ENCODE results near the gene CTDSP2. TPM values are rescaled to one million over a fixed set of nuclear protein-coding genes. Genes with fewer than 3 reads are reported as not detected.
A peak's percentile ranks its signal among the peaks of the same experiment; 100 is the strongest.
"Not testable (repeated sequence)": the region's sequence is repeated elsewhere in the genome, so short reads cannot be mapped to it uniquely, and the experiment has no call there.

Gene CTDSP2
- total and polyA plus RNA-seq, 2 donors (not counting 3 experiments of a cell fraction or from before 2014, with no cell fraction given), result 142 to 146 TPM

DNA sequence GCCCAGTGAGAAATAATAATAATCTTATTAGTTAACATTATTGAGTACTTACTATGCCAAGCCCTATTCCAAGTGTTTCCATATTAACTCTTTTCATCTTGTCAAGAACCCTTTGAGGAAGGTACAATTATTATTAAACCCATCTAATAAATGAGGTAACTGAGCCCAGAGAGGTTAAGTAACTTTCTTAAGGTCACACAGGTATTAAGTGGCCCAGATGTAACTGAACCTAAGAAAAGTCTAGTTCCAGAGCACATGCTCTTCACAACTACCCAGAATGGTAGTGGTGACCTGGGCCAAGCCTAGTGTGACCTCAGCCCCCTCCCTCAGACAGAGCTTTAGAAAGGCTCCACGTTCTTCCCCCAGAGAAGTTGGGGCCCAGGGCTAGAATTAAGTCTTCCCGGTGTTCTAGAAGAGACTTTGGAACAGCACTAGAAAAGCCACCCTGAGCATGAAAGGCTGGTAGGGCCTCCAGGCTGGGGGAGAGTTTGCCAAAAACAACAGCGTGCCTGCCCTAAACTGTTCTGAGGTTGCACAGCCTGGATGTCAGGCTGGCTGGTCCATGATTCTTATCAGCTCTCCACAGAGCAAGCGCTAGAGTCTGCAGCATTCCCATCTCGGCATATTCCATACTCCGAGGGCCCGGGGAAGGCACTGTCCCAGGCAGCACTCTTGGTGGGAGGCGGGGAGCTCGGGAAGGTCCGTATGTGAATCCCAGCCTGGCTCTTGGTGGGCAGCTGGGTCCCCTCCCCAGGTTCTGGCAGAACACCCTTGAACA lies 41.3 kb upstream of the CTDSP2 start:
- H3K4me3 ChIP-seq (replicated peaks in 1 of 3; ENCODE audit: insufficient read depth in 1 of 3, low read depth in 1 of 3, low read length in 3 of 3), result no peak overlapping the region
- CTCF ChIA-PET, result interaction anchor here (0.9 to 3.7 kb wide), 8 partner anchors 9 to 56 kb away, joined by 3 to 18 read pairs (median 4); no protein-coding TSS in a partner anchor
- no peak for FAIRE-seq
- DNase-seq (ENCODE audit: low read depth, low spot score), result peak; percentile 75
- peak overlapping the region; percentile 26 for H3K9ac ChIP-seq (replicated peaks; ENCODE audit: extremely low read depth, insufficient read depth, low read length)
- no peaks in the 10 kb centered on the region for H3K79me2 ChIP-seq (ENCODE audit: control insufficient read depth, insufficient read depth, low read length)
- peak overlapping the region; percentile 29 for H2AFZ ChIP-seq (ENCODE audit: low read depth, low read length)
- dilution Hi-C loops (cut with MboI; ENCODE audit: extremely low pct_ligation_motif_present, low sequenced_read_pairs) (no loop called here), intact Hi-C loops (cut with micrococcal nuclease) (loop anchor here (1.0 to 2.0 kb wide), 2 partner anchors 23 to 51 kb away; no protein-coding TSS in a partner anchor)
- no TSS peak for BruUV-seq (replicated peaks)
- peak; percentile 82 for TF ChIP-seq GATA2 (IDR thresholded peaks at IDR 0.05; ENCODE audit: insufficient read depth, insufficient read length, low read depth, low read length)
- no peak for TF ChIP-seq JUN (IDR thresholded peaks at IDR 0.05; ENCODE audit: borderline replicate concordance, insufficient read depth, insufficient read length, low read depth)
- TF ChIP-seq POLR2AphosphoS5 (IDR thresholded peaks at IDR 0.05; ENCODE audit: insufficient read depth, low read depth, low read length), result peak; percentile 32
- no peak for TF ChIP-seq FOS (IDR thresholded peaks at IDR 0.05; ENCODE audit: borderline replicate concordance, insufficient read depth, low read length)
- H3K4me2 ChIP-seq (ENCODE audit: insufficient read depth, low read length), result peak overlapping the region; percentile 54
- no peaks in the 10 kb centered on the region for H3K27me3 ChIP-seq (ENCODE audit: control insufficient read depth in 2 of 2, insufficient read depth in 2 of 2, low read length in 2 of 2)
- no peaks in the 10 kb centered on the region for H3K9me1 ChIP-seq (replicated peaks; ENCODE audit: control insufficient read depth, extremely low read depth, insufficient read depth, low read length)
- H3K9me3 ChIP-seq (replicated peaks; ENCODE audit: control insufficient read depth, insufficient read depth, low read length), result no peaks in the 10 kb centered on the region
- no peaks in the 10 kb centered on the region for H3K36me3 ChIP-seq (ENCODE audit: control insufficient read depth in 2 of 2, extremely low read depth in 1 of 2, insufficient read depth in 2 of 2, low read length in 2 of 2)
- peaks cover 17% of the 10 kb centered on the region for H3K4me1 ChIP-seq (ENCODE audit: control insufficient read depth, extremely low read depth, insufficient read depth, low read length)
- POLR2A ChIA-PET, result interaction anchor here (0.8 to 1.8 kb wide), 3 partner anchors 9 to 23 kb away, joined by 3 to 8 read pairs (median 3); no protein-coding TSS in a partner anchor
- no peak overlapping the region for H3K27ac ChIP-seq (ENCODE audit: insufficient read depth, low read depth, low read length)
- no peaks in the 10 kb centered on the region for H4K20me1 ChIP-seq (replicated peaks; ENCODE audit: control insufficient read depth, extremely low read depth, insufficient read depth, low read length)

DNA sequence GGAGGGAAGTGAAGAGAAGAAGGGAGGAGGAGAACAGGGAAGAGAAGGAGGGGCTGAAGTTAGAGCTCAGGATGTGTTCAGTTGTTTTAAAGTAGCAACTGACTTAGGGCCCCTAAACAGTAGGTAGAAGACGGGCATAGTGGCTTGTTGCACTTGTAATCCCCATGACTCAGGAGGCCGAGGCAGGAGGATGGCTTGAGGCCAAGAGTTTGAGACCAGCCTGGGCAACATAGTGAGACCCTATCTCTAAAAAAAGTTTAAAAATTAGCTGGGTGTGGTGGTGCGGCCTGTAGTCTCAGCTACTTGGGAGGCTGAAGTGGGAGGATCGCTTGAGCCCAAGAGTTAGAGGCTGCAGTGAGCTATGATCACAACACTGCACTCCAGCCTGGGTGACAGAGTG lies 40.4 kb upstream of the CTDSP2 start:
- H3K36me3 ChIP-seq (ENCODE audit: control insufficient read depth in 2 of 2, extremely low read depth in 1 of 2, insufficient read depth in 2 of 2, low read length in 2 of 2); H3K9me3 ChIP-seq (replicated peaks; ENCODE audit: control insufficient read depth, insufficient read depth, low read length); H3K27ac ChIP-seq (ENCODE audit: insufficient read depth, low read depth, low read length); H3K9ac ChIP-seq (replicated peaks; ENCODE audit: extremely low read depth, insufficient read depth, low read length); H3K9me1 ChIP-seq (replicated peaks; ENCODE audit: control insufficient read depth, extremely low read depth, insufficient read depth, low read length); intact Hi-C loops (cut with micrococcal nuclease); H3K27me3 ChIP-seq (ENCODE audit: control insufficient read depth in 2 of 2, insufficient read depth in 2 of 2, low read length in 2 of 2); H3K4me3 ChIP-seq (replicated peaks in 1 of 3; ENCODE audit: insufficient read depth in 1 of 3, low read depth in 1 of 3, low read length in 3 of 3); H4K20me1 ChIP-seq (replicated peaks; ENCODE audit: control insufficient read depth, extremely low read depth, insufficient read depth, low read length); BruUV-seq (replicated peaks); H2AFZ ChIP-seq (ENCODE audit: low read depth, low read length); POLR2A ChIA-PET; FAIRE-seq; H3K79me2 ChIP-seq (ENCODE audit: control insufficient read depth, insufficient read depth, low read length); DNase-seq (ENCODE audit: low read depth, low spot score); H3K4me2 ChIP-seq (ENCODE audit: insufficient read depth, low read length); dilution Hi-C loops (cut with MboI; ENCODE audit: extremely low pct_ligation_motif_present, low sequenced_read_pairs): not testable (repeated sequence)
- CTCF ChIA-PET, result interaction anchor here (1.3 kb wide), 1 partner anchor 10 kb away, joined by 5 read pairs; no protein-coding TSS in a partner anchor
- H3K4me1 ChIP-seq (ENCODE audit: control insufficient read depth, extremely low read depth, insufficient read depth, low read length), result peaks cover 17% of the 10 kb centered on the region
